IMR-90 (cell line): ENCODE data around the gene ZNF597. TPM values are rescaled to one million over a fixed set of nuclear protein-coding genes. Genes with fewer than 3 reads are reported as not detected.

Experiments used
- ATAC-seq: fragments of 200-7000 bp; cut with Tn5 transposase; 2 replicates; pipeline ENCODE4 v1.9.1; 2020; ENCODE audit warnings: low read depth, mild to moderate bottlenecking, moderate library complexity
- BruUV-seq: library from RNA; stranded (reverse); fragments of 400-500 nt; replicated peaks from 2 replicates; lab custom pipeline; 2021; lab: Mats Ljungman, UMichigan
- CTCF ChIA-PET: fragments of 300-600 bp; formaldehyde crosslinking; extraction: SDS; loops from one replicate; lab custom pipeline; 2021; ENCODE audit warnings: antibody characterized with exemption; lab: Yijun Ruan, JAX
- POLR2A ChIA-PET: fragments of 300-600 bp; sonication (Branson Sonifier 250); formaldehyde crosslinking; loops from one replicate; lab custom pipeline; 2022; ENCODE audit warnings: antibody characterized with exemption; ENCODE audit not compliant: unreplicated experiment; lab: Charles Lee
- DNase-seq: peaks from one replicate; pipeline ENCODE4 v3.0.0; 2013
- H2AFZ ChIP-seq: replicated peaks from 2 replicates; pipeline ENCODE3; 2013; ENCODE audit warnings: low read length, mild to moderate bottlenecking; ENCODE audit not compliant: poor library complexity
- H2AK5ac ChIP-seq: 2 replicates; pipeline ENCODE4 v1.6.1; 2013; ENCODE audit warnings: low read depth, low read length, inconsistent platforms
- H2AK9ac ChIP-seq: replicated peaks from 2 replicates; pipeline ENCODE3; 2013; ENCODE audit warnings: mild to moderate bottlenecking, low read depth, low read length, moderate library complexity; ENCODE audit not compliant: poor library complexity
- H2BK120ac ChIP-seq: 2 replicates; pipeline ENCODE4 v1.6.1; 2013; ENCODE audit warnings: low read depth, low read length, inconsistent platforms
- H2BK15ac ChIP-seq: 3 replicates; pipeline ENCODE4 v1.6.1; 2013; ENCODE audit warnings: low read depth, low read length, inconsistent platforms
- H2BK20ac ChIP-seq: 2 replicates; pipeline ENCODE4 v1.6.1; 2013; ENCODE audit warnings: low read depth, mild to moderate bottlenecking, inconsistent platforms, low read length, moderate library complexity
- H2BK5ac ChIP-seq: 2 replicates; pipeline ENCODE4 v1.6.1; 2013; ENCODE audit warnings: mild to moderate bottlenecking, low read depth, low read length, inconsistent platforms; ENCODE audit not compliant: poor library complexity, severe bottlenecking
- H3K14ac ChIP-seq: replicated peaks from 2 replicates; pipeline ENCODE4 v1.6.1; 2013; ENCODE audit warnings: low read depth, low read length, inconsistent platforms
- H3K18ac ChIP-seq: 2 replicates; pipeline ENCODE4 v1.6.1; 2013; ENCODE audit warnings: low read depth, low read length, control low read depth
- H3K23ac ChIP-seq: 2 replicates; pipeline ENCODE4 v1.6.1; 2013; ENCODE audit warnings: low read depth, low read length, inconsistent platforms
- H3K27ac ChIP-seq: 2 replicates; pipeline ENCODE4 v1.5.1; 2013; ENCODE audit warnings: mild to moderate bottlenecking, control low read depth, low read length; ENCODE audit not compliant: insufficient read depth
- H3K27me3 ChIP-seq: 2 replicates; pipeline ENCODE4 v1.6.1; 2013; ENCODE audit warnings: low read length; ENCODE audit not compliant: control insufficient read depth, insufficient read depth
- H3K36me3 ChIP-seq: 2 replicates; pipeline ENCODE4 v1.6.1; 2013; ENCODE audit warnings: low read length, mixed read lengths; ENCODE audit not compliant: control insufficient read depth, insufficient read depth
- H3K4ac ChIP-seq: 2 replicates; pipeline ENCODE4 v1.6.1; 2013; ENCODE audit warnings: low read depth, low read length, inconsistent platforms
- H3K4me1 ChIP-seq: 2 replicates; pipeline ENCODE4 v1.6.1; 2013; ENCODE audit warnings: low read length, mixed read lengths; ENCODE audit not compliant: control insufficient read depth, insufficient read depth
- H3K4me2 ChIP-seq: 2 replicates; pipeline ENCODE4 v1.6.1; 2013; ENCODE audit warnings: low read depth, mild to moderate bottlenecking, control low read depth, low read length, moderate library complexity
- H3K4me3 ChIP-seq: 2 replicates; pipeline ENCODE4 v1.5.1; 2013; ENCODE audit warnings: low read depth, mild to moderate bottlenecking, control low read depth, low read length, moderate library complexity; ENCODE audit not compliant: insufficient read depth
- H3K56ac ChIP-seq: 2 replicates; pipeline ENCODE4 v1.6.1; 2013; ENCODE audit warnings: low read length, inconsistent platforms; ENCODE audit not compliant: insufficient read depth; ENCODE audit errors: extremely low read depth
- H3K79me1 ChIP-seq, 2 experiments: 2 replicates each; pipeline ENCODE4 v1.6.1; 2013; ENCODE audit warnings: low read length in 2 of 2, inconsistent platforms in 1 of 2, low read depth in 1 of 2
- H3K9ac ChIP-seq: 2 replicates; pipeline ENCODE4 v1.6.1; 2013; ENCODE audit warnings: low read depth, low read length, control low read depth
- H3K9me1 ChIP-seq: 2 replicates; pipeline ENCODE4 v1.6.1; 2013; ENCODE audit warnings: low read length, inconsistent platforms; ENCODE audit not compliant: insufficient read depth
- H3K9me3 ChIP-seq: 2 replicates; pipeline ENCODE4 v1.6.1; 2013; ENCODE audit warnings: low read length; ENCODE audit not compliant: control insufficient read depth, insufficient read depth
- H4K20me1 ChIP-seq: 2 replicates; pipeline ENCODE4 v1.6.1; 2013; ENCODE audit warnings: low read length, inconsistent platforms; ENCODE audit not compliant: insufficient read depth
- H4K5ac ChIP-seq: 2 replicates; pipeline ENCODE4 v1.6.1; 2013; ENCODE audit warnings: mild to moderate bottlenecking, low read depth, low read length, control low read depth
- H4K8ac ChIP-seq, 2 experiments: 2 replicates each; pipeline ENCODE4 v1.6.1; 2013; ENCODE audit warnings: low read depth in 2 of 2, low read length in 2 of 2, control low read depth in 1 of 2, inconsistent platforms in 1 of 2
- H4K91ac ChIP-seq: 2 replicates; pipeline ENCODE4 v1.6.1; 2013; ENCODE audit warnings: low read depth, low read length, inconsistent platforms; ENCODE audit not compliant: insufficient read depth
- BHLHE40 ChIP-seq: fragments of 150-350 bp; IDR thresholded peaks from 2 replicates; pipeline ENCODE4 v1.6.1; 2016; ENCODE audit warnings: mild to moderate bottlenecking, low read depth, low read length
- CEBPB ChIP-seq: IDR thresholded peaks from 2 replicates; pipeline ENCODE4 v1.6.1; 2012; ENCODE audit warnings: low read depth, low read length, improper control_type of control experiment
- CHD1 ChIP-seq: IDR thresholded peaks from 2 replicates; pipeline ENCODE4 v1.6.1; 2012; ENCODE audit warnings: low read depth, low read length, improper control_type of control experiment
- CTCF ChIP-seq: conservative IDR thresholded peaks from 2 replicates; pipeline ENCODE4 v1.5.1; 2012; ENCODE audit warnings: mild to moderate bottlenecking, low read depth, low read length, improper control_type of control experiment
- ELK1 ChIP-seq: fragments of 150-350 bp; IDR thresholded peaks from 2 replicates; pipeline ENCODE4 v1.6.1; 2016; ENCODE audit warnings: low read depth, mild to moderate bottlenecking, low read length, moderate library complexity, borderline replicate concordance
- FOS ChIP-seq: fragments of 150-350 bp; IDR thresholded peaks from 2 replicates; pipeline ENCODE4 v1.6.1; 2016; ENCODE audit warnings: low read depth, low read length
- MAFK ChIP-seq: IDR thresholded peaks from 2 replicates; pipeline ENCODE4 v1.6.1; 2012; ENCODE audit warnings: low read depth, low read length, improper control_type of control experiment
- MAZ ChIP-seq: IDR thresholded peaks from 2 replicates; pipeline ENCODE4 v1.6.1; 2012; ENCODE audit warnings: low read depth, mild to moderate bottlenecking, low read length, improper control_type of control experiment, moderate library complexity, borderline replicate concordance
- MXI1 ChIP-seq: IDR thresholded peaks from 2 replicates; pipeline ENCODE4 v1.6.1; 2012; ENCODE audit warnings: low read depth, mild to moderate bottlenecking, low read length, moderate library complexity, borderline replicate concordance
- NFE2L2 ChIP-seq: fragments of 150-350 bp; IDR thresholded peaks from 2 replicates; pipeline ENCODE4 v1.6.1; 2016; ENCODE audit warnings: low read depth, mild to moderate bottlenecking, low read length
- POLR2A ChIP-seq: IDR thresholded peaks from 2 replicates; pipeline ENCODE4 v1.6.1; 2012; ENCODE audit warnings: mild to moderate bottlenecking, low read depth, low read length
- RAD21 ChIP-seq: IDR thresholded peaks from 2 replicates; pipeline ENCODE4 v1.6.1; 2012; ENCODE audit warnings: low read length, improper control_type of control experiment
- RCOR1 ChIP-seq: IDR thresholded peaks from 2 replicates; pipeline ENCODE4 v1.6.1; 2012; ENCODE audit warnings: mild to moderate bottlenecking, low read length, improper control_type of control experiment; ENCODE audit not compliant: insufficient replicate concordance
- RFX5 ChIP-seq: IDR thresholded peaks from 2 replicates; pipeline ENCODE4 v1.8.0; 2012; ENCODE audit warnings: low read depth, mild to moderate bottlenecking, low read length, moderate library complexity
- SMC3 ChIP-seq: fragments of 150-350 bp; IDR thresholded peaks from 2 replicates; pipeline ENCODE4 v1.6.1; 2016; ENCODE audit warnings: low read depth, mild to moderate bottlenecking, antibody characterized with exemption, low read length, moderate library complexity
- USF2 ChIP-seq: fragments of 150-350 bp; IDR thresholded peaks from 2 replicates; pipeline ENCODE4 v1.6.1; 2017; ENCODE audit warnings: mild to moderate bottlenecking, antibody characterized with exemption, low read length, low read depth
- WGBS, 2 experiments: methylation state at CpG; one replicate each; pipeline versions ENCODE4 v1.1.5 to v1.1.7; 2013; ENCODE audit warnings: missing lambda C conversion rate in 2 of 2; ENCODE audit not compliant: insufficient read length in 1 of 2; ENCODE audit errors: extremely low coverage in 2 of 2; 5-methylcytosine and 5-hydroxymethylcytosine counted together
- dilution Hi-C: fragments of 300-500 bp; cut with HindIII; formaldehyde crosslinking; loops from one replicate; pipeline ENCODE4 v1.14.3; 2018; ENCODE audit warnings: low sequenced_read_pairs; ENCODE audit not compliant: unreplicated experiment
- in situ Hi-C: fragments of 300-500 bp; cut with MboI; formaldehyde crosslinking; loops from 3 replicates; pipeline ENCODE4 v1.14.3; 2019; ENCODE audit warnings: low sequenced_read_pairs, inconsistent platforms, mixed read lengths
- intact Hi-C: fragments of 100-400 bp; cut with micrococcal nuclease; formaldehyde crosslinking; loops from 2 replicates; pipeline ENCODE4 v1.10.0; 2022
- polyA plus RNA-seq, 3 experiments: library from polyadenylated mRNA; depleted of rRNA; stranded (reverse); fragments of >200 nt; gene quantifications; 2 replicates each; pipeline ENCODE4 v1.2.3, GENCODE V29; 2012; ENCODE audit warnings: low replicate concordance in 1 of 3
- total RNA-seq: library from RNA; depleted of rRNA; stranded (reverse); fragments of >200 nt; gene quantifications from 2 replicates; pipeline ENCODE4 v1.2.3, GENCODE V29; 2012

ZNF597 gene
- total and polyA plus RNA-seq, 2 of the 4 experiments (the other 2 are of a cell fraction), result 0.91 to 3.0 TPM

GRCh38 chr16:3471518-3472176 is 28.3 kb upstream of the ZNF597 start:
- Histone ChIP-seq H3K36me3 (peaks cover 5% of the 10 kb centered on the region; the same call in 1 of the 2 replicates), H4K20me1 (peaks cover 95% of the 10 kb centered on the region), H3K23ac (no peak overlapping the region), H2BK120ac (no peak overlapping the region), H3K9me1 (peaks cover 15% of the 10 kb centered on the region), H2AK5ac (no peak overlapping the region), H2BK15ac (no peak overlapping the region), H3K18ac (no peak overlapping the region), H3K9me3 (no peaks in the 10 kb centered on the region), H3K4me2 (no peak overlapping the region), H3K4me3 (no peak overlapping the region), H3K27ac (no peak overlapping the region), H3K27me3 (no peaks in the 10 kb centered on the region), H2BK5ac (no peak overlapping the region), H4K91ac (no peak overlapping the region), H4K5ac (no peak overlapping the region), H3K56ac (no peak overlapping the region), H3K9ac (no peak overlapping the region), H4K8ac (no peak overlapping the region), H3K4ac (no peak overlapping the region), H2AFZ (no peak overlapping the region), H3K79me1 (peaks cover 12 to 84% of the 10 kb centered on the region in 2 experiments), H2BK20ac (no peak overlapping the region), H3K14ac (no peak overlapping the region), H3K4me1 (peaks cover 4% of the 10 kb centered on the region; the same call in 1 of the 2 replicates), H2AK9ac (no peak overlapping the region)
- dilution Hi-C loops, result no loop called here
- TF ChIP-seq CEBPB (no peak), RFX5 (no peak), BHLHE40 (no peak), FOS (no peak), CHD1 (no peak), SMC3 (no peak), NFE2L2 (no peak), RAD21 (no peak), MAFK (no peak), USF2 (no peak), CTCF (no peak), MXI1 (no peak), ELK1 (no peak), POLR2A (no peak), RCOR1 (no peak), MAZ (no peak)
- ATAC-seq, result no peak
- POLR2A ChIA-PET, result no interaction called here
- BruUV-seq, result no TSS peak
- intact Hi-C loops, result no loop called here
- in situ Hi-C loops, result no loop called here
- CTCF ChIA-PET, result no interaction called here
- WGBS, 2 experiments, result 88% methylated on average over 12 of the region's 20 CpGs; no CpG with 5 or more reads in 1 of the 2 experiments
- no peak for DNase-seq
